Type B pancreatic cell (in vitro differentiated cells): ENCODE results near the gene KMT2C. TPM values are rescaled to one million over a fixed set of nuclear protein-coding genes. Genes with fewer than 3 reads are reported as not detected.
"Not testable (repeated sequence)": the region's sequence is repeated elsewhere in the genome, so short reads cannot be mapped to it uniquely, and the experiment has no call there.

Experiments used
- DNase-seq: peaks from one replicate; pipeline ENCODE4 v3.0.0; 2021; ENCODE audit warnings: mixed read lengths; ENCODE audit not compliant: unreplicated experiment; ENCODE audit errors: extremely low spot score
- H3K27ac Mint-ChIP-seq: 2 replicates; pipeline ENCODE4 v1.8.0; 2021; ENCODE audit warnings: mild to moderate bottlenecking, mixed read lengths
- H3K27me3 Mint-ChIP-seq: 2 replicates; pipeline ENCODE4 v1.8.0; 2021; ENCODE audit warnings: mixed read lengths
- H3K36me3 Mint-ChIP-seq: 2 replicates; pipeline ENCODE4 v1.8.0; 2021; ENCODE audit warnings: mixed read lengths
- H3K4me1 Mint-ChIP-seq: one replicate; pipeline ENCODE4 v1.8.0; 2021; ENCODE audit warnings: mixed read lengths; ENCODE audit not compliant: unreplicated experiment
- H3K4me3 Mint-ChIP-seq: 2 replicates; pipeline ENCODE4 v1.8.0; 2021; ENCODE audit warnings: mild to moderate bottlenecking, mixed read lengths
- H3K9me3 Mint-ChIP-seq: 2 replicates; pipeline ENCODE4 v1.8.0; 2021; ENCODE audit warnings: mixed read lengths
- CTCF ChIP-seq: fragments of 200-600 bp; sonication (generic); conservative IDR thresholded peaks from 2 replicates; pipeline ENCODE4 v1.5.0; 2021; ENCODE audit warnings: antibody characterized with exemption, mild to moderate bottlenecking
- total RNA-seq: library from RNA; stranded (reverse); gene quantifications from 2 replicates; pipeline ENCODE4 v1.2.1, GENCODE V29; 2021; ENCODE audit warnings: low replicate concordance

Gene KMT2C
- total RNA-seq, 1 donor from 2014 or later: 60.3 TPM

DNA sequence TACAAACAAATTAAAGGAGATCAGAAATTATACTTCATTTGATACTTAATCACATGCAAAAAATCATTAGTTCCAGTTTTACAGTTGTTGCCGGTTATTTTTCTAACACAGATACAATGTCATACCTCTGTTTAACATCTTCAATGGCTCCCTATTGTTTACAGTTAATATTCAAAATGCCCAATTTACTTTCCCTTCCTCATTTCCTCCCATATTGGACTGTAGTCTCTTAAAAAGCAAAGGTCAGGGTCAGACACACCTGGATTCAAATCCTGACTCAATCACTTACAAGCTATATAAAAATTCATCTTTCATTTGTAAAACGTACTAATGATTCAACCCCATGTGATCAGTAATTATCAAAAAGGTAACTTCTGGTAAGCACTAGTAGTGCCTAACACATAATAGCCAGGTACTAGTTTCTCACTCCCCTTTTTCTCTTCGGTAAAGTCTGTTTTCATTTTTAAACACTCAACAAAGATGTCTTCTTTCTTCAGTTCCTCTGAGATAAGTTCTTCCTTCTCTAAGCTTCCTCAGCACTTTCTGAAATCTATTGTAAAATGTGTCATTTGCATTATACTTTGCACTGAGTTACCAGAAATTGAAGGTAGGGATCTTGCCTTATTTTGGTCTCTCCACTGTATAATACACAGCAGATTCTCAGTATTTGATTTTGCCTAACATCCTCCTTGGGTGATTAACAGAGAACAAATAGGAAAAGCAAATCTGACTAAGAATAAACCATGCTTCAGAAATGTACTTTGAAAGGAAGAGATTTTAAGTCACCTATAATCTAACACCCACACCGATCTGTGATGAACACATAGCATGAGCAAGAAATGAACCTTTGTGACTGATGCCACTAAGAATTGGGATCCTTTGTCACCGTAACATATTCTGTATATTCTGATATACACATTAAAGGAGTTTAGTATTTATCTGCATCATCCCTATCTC is 16.1 kb downstream of the KMT2C start:
- Mint-ChIP-seq H3K4me3 (no peak overlapping the region), H3K36me3 (peaks cover 32% of the 10 kb centered on the region), H3K9me3 (peaks cover 18% of the 10 kb centered on the region), H3K27ac (no peak overlapping the region), H3K4me1 (no peaks in the 10 kb centered on the region), H3K27me3 (no peaks in the 10 kb centered on the region)
- no peak for DNase-seq
- TF ChIP-seq CTCF: no peak

DNA sequence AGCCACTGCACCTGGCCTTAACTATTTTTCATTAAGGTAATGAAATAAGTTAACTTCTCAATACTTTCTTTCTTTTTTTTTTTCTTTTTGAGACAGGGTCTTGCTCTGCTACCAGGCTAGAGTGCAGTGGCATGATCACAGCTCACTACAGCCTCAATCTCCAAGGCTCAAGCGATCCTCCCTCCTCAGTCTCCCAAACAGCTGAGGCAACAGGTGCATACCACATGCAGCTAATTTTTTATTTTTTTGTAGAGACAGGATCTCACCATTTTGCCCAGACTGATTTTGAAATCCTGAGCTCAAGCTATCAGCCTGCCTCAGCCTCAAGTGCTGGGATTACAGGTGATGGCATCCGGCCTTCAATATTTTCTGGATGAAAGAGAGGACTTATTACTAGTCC is 21.0 kb downstream of the KMT2C start:
- Mint-ChIP-seq H3K27me3 (no peaks in the 10 kb centered on the region), H3K36me3 (peaks cover 8% of the 10 kb centered on the region), H3K4me1 (peaks cover 12% of the 10 kb centered on the region), H3K4me3 (no peak overlapping the region), H3K9me3 (peaks cover 4% of the 10 kb centered on the region), H3K27ac (no peak overlapping the region)
- no peak for TF ChIP-seq CTCF
- DNase-seq: no peak

DNA sequence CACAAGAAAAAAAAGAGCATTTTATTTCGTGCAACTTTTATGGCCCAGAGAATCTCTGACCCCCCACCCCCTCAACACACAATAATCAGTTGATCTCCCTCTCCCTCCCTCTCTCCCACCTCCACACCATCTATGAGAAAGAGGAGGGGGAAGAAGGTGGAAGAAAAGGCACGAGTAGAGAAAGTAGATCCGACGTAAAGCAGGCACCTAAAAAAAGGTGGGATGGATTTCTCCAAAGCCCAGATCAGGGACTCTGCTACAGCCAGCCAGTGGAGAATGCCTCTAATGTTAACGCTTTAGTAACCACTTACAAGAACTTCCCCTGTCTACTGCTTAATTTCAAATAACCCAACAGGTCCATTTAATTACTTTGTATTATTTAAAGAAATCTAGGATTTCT is 24.4 kb downstream of the KMT2C start:
- TF ChIP-seq CTCF: no peak
- Mint-ChIP-seq H3K27ac (peak overlapping the region; percentile 42), H3K9me3 (peaks cover 7% of the 10 kb centered on the region), H3K4me1 (peaks cover 12% of the 10 kb centered on the region), H3K4me3 (peak overlapping the region; percentile 72), H3K27me3 (no peaks in the 10 kb centered on the region), H3K36me3 (peaks cover 7% of the 10 kb centered on the region)
- DNase-seq: no peak

DNA sequence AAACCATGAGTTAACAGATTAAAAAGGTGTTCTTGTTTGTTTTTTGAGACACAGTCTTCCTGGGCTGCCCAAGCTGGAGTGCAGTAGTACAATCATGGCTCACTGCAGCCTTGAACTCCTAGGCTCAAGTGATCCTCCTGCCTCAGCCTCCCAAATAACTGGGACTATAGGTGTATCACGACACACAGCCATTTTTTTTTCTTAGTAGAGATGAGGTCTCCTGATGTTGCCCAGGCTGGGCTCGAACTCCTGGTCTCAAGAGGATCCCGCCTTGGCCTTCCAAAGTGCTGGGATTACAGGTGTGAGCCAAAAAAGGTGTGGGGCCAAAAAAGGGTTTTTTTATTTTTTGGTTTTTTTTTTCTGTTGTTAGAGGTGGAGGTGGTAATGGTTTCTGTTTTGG is 29.3 kb downstream of the KMT2C start:
- H3K27ac Mint-ChIP-seq: no peak overlapping the region
- TF ChIP-seq CTCF: no peak
- no peak for DNase-seq
- H3K27me3 Mint-ChIP-seq: no peaks in the 10 kb centered on the region
- H3K36me3 Mint-ChIP-seq: peaks cover 7% of the 10 kb centered on the region
- H3K4me3 Mint-ChIP-seq: no peak overlapping the region
- peaks cover 5% of the 10 kb centered on the region for H3K4me1 Mint-ChIP-seq
- peaks cover 12% of the 10 kb centered on the region for H3K9me3 Mint-ChIP-seq

DNA sequence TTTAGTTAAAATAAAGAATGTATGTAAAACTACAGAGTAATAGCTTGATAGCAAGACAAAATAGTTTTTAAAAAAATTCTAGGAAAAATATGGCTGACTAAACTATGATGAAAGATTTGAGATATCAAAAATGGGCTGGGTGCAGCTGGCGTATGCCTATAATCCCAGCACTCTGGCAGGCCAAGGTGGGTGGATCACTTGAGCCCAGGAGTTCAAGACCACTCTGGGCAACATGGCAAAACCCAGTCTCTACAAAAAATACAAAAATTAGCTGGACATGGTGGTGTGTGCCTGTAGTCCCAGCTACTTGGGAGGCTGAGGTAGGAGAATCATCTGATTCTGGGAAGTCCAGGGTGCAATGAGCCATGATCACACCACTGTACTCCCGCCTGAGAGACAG is 29.8 kb downstream of the KMT2C start:
- H3K27ac Mint-ChIP-seq, H3K4me1 Mint-ChIP-seq, H3K27me3 Mint-ChIP-seq, DNase-seq, H3K36me3 Mint-ChIP-seq, H3K4me3 Mint-ChIP-seq: not testable (repeated sequence)
- H3K9me3 Mint-ChIP-seq: peaks cover 12% of the 10 kb centered on the region

- peaks cover 12% of the 10 kb centered on the region for H3K9me3 Mint-ChIP-seq
- DNase-seq: no peak
Measured at GRCh38 chr7:152403726-152404125, 32.1 kb downstream of the KMT2C start.

More at GRCh38 chr7:152403726-152404125, 32.1 kb downstream of the KMT2C start:
- H3K4me1 Mint-ChIP-seq: no peaks in the 10 kb centered on the region
- H3K27me3 Mint-ChIP-seq: no peaks in the 10 kb centered on the region
- no peak overlapping the region for H3K27ac Mint-ChIP-seq
- no peak overlapping the region for H3K4me3 Mint-ChIP-seq
- no peak for TF ChIP-seq CTCF
- peaks cover 7% of the 10 kb centered on the region for H3K36me3 Mint-ChIP-seq
